Neural crest cell (in vitro differentiated cells): ENCODE results near the gene SYPL2. TPM values are rescaled to one million over a fixed set of nuclear protein-coding genes. Genes with fewer than 3 reads are reported as not detected.
"Not testable (repeated sequence)": the region's sequence is repeated elsewhere in the genome, so short reads cannot be mapped to it uniquely, and the experiment has no call there.

Experiments used
- DNase-seq: peaks from one replicate; pipeline ENCODE4 v3.0.0; 2021; ENCODE audit warnings: low read depth, mixed read lengths, low spot score
- H3K27ac Mint-ChIP-seq: one replicate; pipeline ENCODE4 v1.8.0; 2021; ENCODE audit warnings: mild to moderate bottlenecking, mixed read lengths; ENCODE audit not compliant: unreplicated experiment
- H3K27me3 Mint-ChIP-seq: 2 replicates; pipeline ENCODE4 v1.8.0; 2021; ENCODE audit warnings: low read depth, mild to moderate bottlenecking, mixed read lengths
- H3K36me3 Mint-ChIP-seq: 2 replicates; pipeline ENCODE4 v1.8.0; 2021; ENCODE audit warnings: low read depth, mild to moderate bottlenecking, mixed read lengths
- H3K4me1 Mint-ChIP-seq: 2 replicates; pipeline ENCODE4 v1.8.0; 2021; ENCODE audit warnings: mixed read lengths
- H3K4me3 Mint-ChIP-seq: one replicate; pipeline ENCODE4 v1.8.0; 2021; ENCODE audit warnings: mild to moderate bottlenecking, mixed read lengths
- H3K9me3 Mint-ChIP-seq: 2 replicates; pipeline ENCODE4 v1.8.0; 2021; ENCODE audit warnings: mixed read lengths
- total RNA-seq: library from RNA; stranded (reverse); gene quantifications from 2 replicates; pipeline ENCODE4 v1.2.1, GENCODE V29; 2021
- TF ChIP-seq, protein P1 (sequence below): fragments of 200-600 bp; sonication (generic); conservative IDR thresholded peaks from 2 replicates; pipeline ENCODE4 v1.5.0; 2021; ENCODE audit warnings: antibody characterized with exemption, mild to moderate bottlenecking

Gene SYPL2
- total RNA-seq, 1 donor from 2014 or later: 0.47 TPM

DNA sequence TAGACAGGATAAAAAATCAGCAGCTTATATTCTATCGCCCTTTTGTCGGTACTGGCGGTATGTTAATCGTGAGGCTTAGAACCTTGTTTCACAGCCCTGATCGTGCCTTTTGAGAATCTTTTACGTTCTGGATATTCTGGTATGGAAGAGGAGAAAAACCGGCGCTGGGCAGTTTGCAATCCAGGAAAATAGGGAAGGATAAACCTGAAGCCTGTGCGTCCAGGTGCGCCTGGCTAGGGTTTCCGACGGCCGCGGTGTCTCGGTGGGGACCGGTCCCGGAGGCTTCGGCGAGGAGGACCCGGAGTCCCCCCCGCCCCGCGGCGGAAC, 258 bp upstream of the SYPL2 start:
- H3K4me3 Mint-ChIP-seq: peak overlapping the region; percentile 73

DNA sequence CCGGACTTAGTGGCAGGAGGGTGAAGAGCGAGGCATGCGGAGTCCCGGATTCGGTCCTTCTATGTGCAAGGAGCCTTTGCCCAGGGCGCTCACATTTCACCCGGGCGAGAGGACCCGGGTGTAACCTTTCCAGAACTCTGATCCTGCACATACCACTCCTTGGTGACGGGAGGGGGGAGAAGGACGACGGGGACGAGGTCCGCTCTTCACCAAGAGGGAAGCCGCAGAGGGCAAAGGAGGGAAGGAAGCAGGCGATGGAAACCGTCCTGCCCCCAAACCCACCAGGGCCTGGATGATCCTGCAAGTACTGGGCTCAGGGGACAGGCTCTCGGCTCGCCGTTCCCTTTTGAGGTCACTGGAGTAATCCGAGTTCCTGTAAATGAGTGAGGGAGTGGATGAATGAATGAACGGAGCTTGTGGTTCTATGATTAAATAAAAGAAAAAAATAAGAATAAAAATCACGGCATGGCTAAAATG, 993 bp downstream of the SYPL2 start:
- Mint-ChIP-seq H3K27me3 (peaks cover 99% of the 10 kb centered on the region), H3K4me1 (peaks cover 8% of the 10 kb centered on the region)

More for the DNA sequence above, 258 bp upstream of the SYPL2 start:
- Mint-ChIP-seq H3K4me1 (peaks cover 8% of the 10 kb centered on the region), H3K27me3 (peaks cover 100% of the 10 kb centered on the region), H3K27ac (no peak overlapping the region), H3K9me3 (no peaks in the 10 kb centered on the region), H3K36me3 (no peaks in the 10 kb centered on the region)
- TF ChIP-seq, protein P1, sequence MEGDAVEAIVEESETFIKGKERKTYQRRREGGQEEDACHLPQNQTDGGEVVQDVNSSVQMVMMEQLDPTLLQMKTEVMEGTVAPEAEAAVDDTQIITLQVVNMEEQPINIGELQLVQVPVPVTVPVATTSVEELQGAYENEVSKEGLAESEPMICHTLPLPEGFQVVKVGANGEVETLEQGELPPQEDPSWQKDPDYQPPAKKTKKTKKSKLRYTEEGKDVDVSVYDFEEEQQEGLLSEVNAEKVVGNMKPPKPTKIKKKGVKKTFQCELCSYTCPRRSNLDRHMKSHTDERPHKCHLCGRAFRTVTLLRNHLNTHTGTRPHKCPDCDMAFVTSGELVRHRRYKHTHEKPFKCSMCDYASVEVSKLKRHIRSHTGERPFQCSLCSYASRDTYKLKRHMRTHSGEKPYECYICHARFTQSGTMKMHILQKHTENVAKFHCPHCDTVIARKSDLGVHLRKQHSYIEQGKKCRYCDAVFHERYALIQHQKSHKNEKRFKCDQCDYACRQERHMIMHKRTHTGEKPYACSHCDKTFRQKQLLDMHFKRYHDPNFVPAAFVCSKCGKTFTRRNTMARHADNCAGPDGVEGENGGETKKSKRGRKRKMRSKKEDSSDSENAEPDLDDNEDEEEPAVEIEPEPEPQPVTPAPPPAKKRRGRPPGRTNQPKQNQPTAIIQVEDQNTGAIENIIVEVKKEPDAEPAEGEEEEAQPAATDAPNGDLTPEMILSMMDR: no peak
- DNase-seq: no peak

DNA sequence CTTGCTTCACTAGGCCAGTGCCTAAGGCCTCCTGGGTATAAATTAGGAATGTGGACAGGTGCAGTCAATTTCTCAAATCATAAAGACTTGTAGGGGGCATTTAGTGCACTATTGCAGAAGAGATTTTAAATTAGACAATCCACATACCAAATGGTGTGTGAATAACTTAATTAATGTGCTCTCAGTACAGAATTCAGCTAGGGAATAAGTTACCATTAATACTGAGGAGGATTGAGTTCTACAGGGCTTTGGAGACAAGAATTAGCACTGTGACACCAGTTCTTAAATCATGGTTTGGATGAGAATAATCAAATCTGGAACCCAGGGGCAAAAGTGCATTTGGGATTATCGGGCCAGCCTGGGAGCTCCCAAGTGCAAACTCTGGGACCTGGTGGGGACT, 1.7 kb downstream of the SYPL2 start:
- TF ChIP-seq, protein P1: no peak
- no peaks in the 10 kb centered on the region for H3K36me3 Mint-ChIP-seq
- H3K4me3 Mint-ChIP-seq: peak overlapping the region; percentile 48
- H3K4me1 Mint-ChIP-seq: peaks cover 8% of the 10 kb centered on the region
- H3K27ac Mint-ChIP-seq: no peak overlapping the region
- no peak for DNase-seq
- H3K27me3 Mint-ChIP-seq: peaks cover 99% of the 10 kb centered on the region
- no peaks in the 10 kb centered on the region for H3K9me3 Mint-ChIP-seq

More for the DNA sequence above, 993 bp downstream of the SYPL2 start:
- H3K4me3 Mint-ChIP-seq: peak overlapping the region; percentile 59
- H3K36me3 Mint-ChIP-seq: no peaks in the 10 kb centered on the region
- no peaks in the 10 kb centered on the region for H3K9me3 Mint-ChIP-seq
- no peak overlapping the region for H3K27ac Mint-ChIP-seq
- TF ChIP-seq, protein P1: no peak
- no peak for DNase-seq

DNA sequence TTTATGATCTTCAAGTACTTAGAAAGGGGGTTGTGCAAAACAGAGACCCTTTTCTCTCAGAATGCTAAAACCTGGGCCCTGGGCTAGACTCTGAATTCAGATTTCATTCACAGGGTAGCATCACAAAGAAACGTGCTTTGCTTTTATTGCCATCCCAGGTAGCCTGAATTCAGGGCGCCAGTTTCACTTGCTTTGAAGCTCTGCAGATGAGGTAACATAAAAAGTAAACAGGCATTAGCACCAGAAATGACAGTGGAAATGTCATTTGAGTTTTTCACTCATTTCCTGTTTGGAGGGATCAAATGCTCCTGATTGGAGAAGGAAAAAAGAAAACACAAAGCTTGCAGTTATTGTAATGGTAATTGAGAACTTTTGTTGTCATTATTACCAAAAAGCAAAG, 2.6 kb downstream of the SYPL2 start:
- Mint-ChIP-seq H3K9me3 (no peaks in the 10 kb centered on the region), H3K4me1 (peaks cover 8% of the 10 kb centered on the region), H3K27ac (no peak overlapping the region), H3K27me3 (peaks cover 98% of the 10 kb centered on the region), H3K4me3 (no peak overlapping the region), H3K36me3 (no peaks in the 10 kb centered on the region)
- TF ChIP-seq, protein P1: no peak
- no peak for DNase-seq

DNA sequence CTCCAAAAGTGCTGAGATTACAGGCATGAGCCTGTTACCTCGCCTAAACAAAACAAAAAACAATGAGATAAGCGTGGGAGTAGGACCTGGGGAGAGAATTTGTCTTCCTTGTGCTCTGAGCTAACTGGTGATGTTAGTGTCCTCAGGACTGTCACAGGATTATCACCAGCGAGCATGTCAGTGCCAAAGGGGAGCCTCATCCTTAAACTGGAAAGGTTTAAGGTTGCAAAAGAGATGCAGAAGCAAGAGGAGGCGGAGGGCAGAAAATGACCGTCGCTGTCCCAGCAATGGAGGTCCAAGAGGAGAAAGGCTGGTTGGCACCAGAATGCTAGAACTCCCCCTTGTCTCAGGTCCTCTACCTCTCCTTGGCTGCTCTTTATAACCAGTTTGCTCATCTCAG, 3.9 kb downstream of the SYPL2 start:
- Mint-ChIP-seq H3K36me3 (no peaks in the 10 kb centered on the region), H3K4me1 (peaks cover 8% of the 10 kb centered on the region), H3K9me3 (no peaks in the 10 kb centered on the region), H3K27me3 (peaks cover 98% of the 10 kb centered on the region), H3K4me3 (no peak overlapping the region), H3K27ac (no peak overlapping the region)
- TF ChIP-seq, protein P1: no peak
- DNase-seq: no peak

DNA sequence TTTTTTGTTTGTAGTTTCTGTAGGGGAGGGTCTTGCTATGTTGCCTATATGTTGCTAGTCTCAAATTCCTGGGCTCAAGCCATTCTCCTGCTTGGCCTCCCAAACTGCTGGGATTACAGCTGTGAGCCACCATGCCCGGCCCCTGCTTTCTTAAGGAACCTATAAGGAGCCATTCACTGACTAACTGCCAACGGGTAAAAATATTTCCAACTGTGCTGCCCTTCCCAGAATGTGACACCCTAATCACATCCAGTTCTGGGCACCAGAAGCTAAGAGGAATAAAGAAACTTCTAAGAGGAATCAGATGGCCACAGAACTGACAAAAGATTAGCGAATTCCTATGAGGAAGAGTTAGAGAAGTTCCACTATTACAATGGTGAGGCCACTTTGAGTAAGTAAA, 6.4 kb downstream of the SYPL2 start:
- Mint-ChIP-seq H3K4me3 (no peak overlapping the region), H3K9me3 (no peaks in the 10 kb centered on the region), H3K27me3 (peaks cover 96% of the 10 kb centered on the region), H3K36me3 (no peaks in the 10 kb centered on the region), H3K27ac (no peak overlapping the region), H3K4me1 (no peaks in the 10 kb centered on the region)
- TF ChIP-seq, protein P1: no peak
- no peak for DNase-seq

DNA sequence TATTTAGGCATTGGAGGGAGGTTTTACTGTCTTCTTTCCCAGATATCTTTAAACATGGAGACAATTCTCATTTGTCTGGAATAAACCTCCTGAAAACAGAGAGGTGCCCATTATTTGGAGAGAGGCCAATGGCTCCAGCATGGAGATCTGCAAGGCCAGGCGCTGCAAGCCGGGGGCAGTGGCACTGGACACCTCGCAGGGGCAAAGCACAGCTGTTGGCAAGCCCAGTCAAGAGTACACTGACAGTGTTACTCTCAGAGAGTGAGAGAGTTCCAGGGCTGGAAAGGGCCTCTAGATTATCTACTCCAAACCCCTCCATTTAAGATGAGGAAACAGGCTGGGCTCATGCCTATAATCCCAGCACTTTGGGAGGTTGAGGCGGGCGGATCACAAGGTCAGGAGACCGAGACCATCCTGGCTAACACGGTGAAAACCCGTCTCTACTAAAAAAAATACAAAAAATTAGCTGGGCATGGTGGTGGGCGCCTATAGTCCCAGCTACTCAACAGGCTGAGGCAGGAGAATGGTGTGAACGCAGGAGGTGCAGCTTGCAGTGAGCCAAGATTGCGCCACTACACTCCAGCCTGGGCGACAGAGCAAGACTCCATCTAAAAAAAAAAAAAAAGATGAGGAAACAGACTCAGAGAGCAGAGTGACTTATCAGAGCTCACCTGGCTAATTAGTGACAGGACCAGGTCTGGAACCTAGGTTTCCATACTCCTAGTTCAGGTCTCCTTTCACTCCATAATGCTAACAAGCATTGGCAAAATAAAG, 7.1 kb downstream of the SYPL2 start:
- not testable (repeated sequence) for H3K4me3 Mint-ChIP-seq, H3K9me3 Mint-ChIP-seq, H3K36me3 Mint-ChIP-seq, H3K4me1 Mint-ChIP-seq, DNase-seq, H3K27ac Mint-ChIP-seq
- H3K27me3 Mint-ChIP-seq: peaks cover 95% of the 10 kb centered on the region
